ENCODE measurements around the gene RPL35A. TPM values are rescaled to one million over a fixed set of nuclear protein-coding genes. Genes with fewer than 3 reads are reported as not detected.
"Not testable (repeated sequence)": the region's sequence is repeated elsewhere in the genome, so short reads cannot be mapped to it uniquely, and the experiment has no call there.

Gene RPL35A
- total RNA-seq, 1 experiment from 2014 or later = 1,880 TPM

- intact Hi-C loops (cut with micrococcal nuclease; ENCODE audit: unreplicated experiment) = loop anchor here (5.0 kb wide), 1 partner anchor 115 kb away; no protein-coding TSS in a partner anchor
- TF ChIP-seq EZH2 (IDR thresholded peaks at IDR 0.05; ENCODE audit: low read depth) (no peak), CTCF (conservative IDR thresholded peaks at IDR 0.05) (no peak)
- Histone ChIP-seq H3K27ac (peak overlapping the region; percentile 55), H2AFZ (no peak overlapping the region), H4K20me1 (ENCODE audit: insufficient read depth) (peaks cover 44% of the 10 kb centered on the region), H3K9me2 (ENCODE audit: insufficient read depth) (no peaks in the 10 kb centered on the region), H3F3A (ENCODE audit: insufficient read depth, low read depth) (peaks cover 78% of the 10 kb centered on the region), H3K4me2 (peak overlapping the region; percentile 41), H3K9me3 (ENCODE audit: insufficient read depth, low read depth) (no peaks in the 10 kb centered on the region), H3K4me3 (no peak overlapping the region), H3K36me3 (ENCODE audit: low read depth) (peaks cover 38% of the 10 kb centered on the region), H3K27me3 (ENCODE audit: insufficient read depth, low read depth) (no peaks in the 10 kb centered on the region), H3K4me1 (replicated peaks; ENCODE audit: insufficient read depth) (peaks cover 71% of the 10 kb centered on the region), H3K79me2 (ENCODE audit: low read depth) (peaks cover 48% of the 10 kb centered on the region)
- peak in 1 of 2 experiments; percentile 30 for DNase-seq
- no TSS peak for BruUV-seq (replicated peaks)
- CTCF ChIA-PET = no interaction called here
- POLR2A ChIA-PET (ENCODE audit: unreplicated experiment) = interaction anchor here (0.7 kb wide), 1 partner anchor 21 kb away, joined by 6 read pairs; no protein-coding TSS in a partner anchor
These were observed 7.8 kb downstream of the RPL35A start for GRCh38 chr3:197957790-197958133.

- ChIA-PET CTCF (no interaction called here), POLR2A (ENCODE audit: unreplicated experiment) (interaction anchor here (0.7 kb wide), 2 partner anchors 21 to 113 kb away, joined by 4 to 6 read pairs; no protein-coding TSS in a partner anchor)
- Histone ChIP-seq H3K9me3 (ENCODE audit: insufficient read depth, low read depth) (no peaks in the 10 kb centered on the region), H3F3A (ENCODE audit: insufficient read depth, low read depth) (peaks cover 72% of the 10 kb centered on the region), H3K9me2 (ENCODE audit: insufficient read depth) (no peaks in the 10 kb centered on the region), H3K27ac (peak overlapping the region; percentile 55; the same call in 1 of the 2 replicates), H2AFZ (no peak overlapping the region), H3K27me3 (ENCODE audit: insufficient read depth, low read depth) (no peaks in the 10 kb centered on the region), H3K4me1 (replicated peaks; ENCODE audit: insufficient read depth) (peaks cover 65% of the 10 kb centered on the region), H3K4me3 (no peak overlapping the region), H3K79me2 (ENCODE audit: low read depth) (peaks cover 42% of the 10 kb centered on the region), H4K20me1 (ENCODE audit: insufficient read depth) (peaks cover 38% of the 10 kb centered on the region), H3K36me3 (ENCODE audit: low read depth) (peaks cover 33% of the 10 kb centered on the region), H3K4me2 (no peak overlapping the region)
- no TSS peak for BruUV-seq (replicated peaks)
- DNase-seq = peak in 1 of 2 experiments; percentile 33
- intact Hi-C loops (cut with micrococcal nuclease; ENCODE audit: unreplicated experiment) = loop anchor here (5.0 kb wide), 1 partner anchor 114 kb away; no protein-coding TSS in a partner anchor
- TF ChIP-seq CTCF (conservative IDR thresholded peaks at IDR 0.05) = no peak
- no peak for TF ChIP-seq EZH2 (IDR thresholded peaks at IDR 0.05; ENCODE audit: low read depth)
These were observed 8.4 kb downstream of the RPL35A start for GRCh38 chr3:197958346-197958745.

DNA sequence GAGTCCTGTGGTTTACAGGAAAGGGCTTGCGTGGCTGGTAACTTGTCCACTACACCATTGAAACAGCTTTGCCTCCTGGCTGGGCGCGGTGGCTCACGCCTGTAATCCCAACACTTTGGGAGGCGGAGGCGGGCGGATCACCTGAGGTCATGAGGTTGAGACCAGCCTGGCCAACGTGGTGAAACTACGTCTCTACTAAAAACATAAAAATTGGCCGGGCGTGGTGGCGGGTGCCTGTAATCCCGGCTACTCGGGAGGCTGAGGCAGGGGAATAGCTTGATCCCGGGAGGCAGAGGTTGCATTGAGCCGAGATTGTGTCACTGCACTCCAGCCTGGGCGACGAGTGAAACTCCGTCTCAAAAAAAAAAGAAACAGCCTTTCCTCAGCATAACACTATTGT is 8.9 kb downstream of the RPL35A start:
- H3K4me2 ChIP-seq = peak overlapping the region; percentile 94
- H3K36me3 ChIP-seq (ENCODE audit: low read depth) = peaks cover 28% of the 10 kb centered on the region
- POLR2A ChIA-PET (ENCODE audit: unreplicated experiment) = interaction anchor here (0.7 kb wide), 1 partner anchor 113 kb away, joined by 4 read pairs; no protein-coding TSS in a partner anchor
- H3F3A ChIP-seq (ENCODE audit: insufficient read depth, low read depth) = peaks cover 67% of the 10 kb centered on the region
- H2AFZ ChIP-seq; H3K9me2 ChIP-seq (ENCODE audit: insufficient read depth); H3K27me3 ChIP-seq (ENCODE audit: insufficient read depth, low read depth); BruUV-seq (replicated peaks); CTCF ChIA-PET; H3K9me3 ChIP-seq (ENCODE audit: insufficient read depth, low read depth): not testable (repeated sequence)
- H3K27ac ChIP-seq = 0 out of 2 replicates have a peak overlapping the region, but pooled peaks have one; percentile 54
- H4K20me1 ChIP-seq (ENCODE audit: insufficient read depth) = peaks cover 33% of the 10 kb centered on the region
- peaks cover 60% of the 10 kb centered on the region for H3K4me1 ChIP-seq (replicated peaks; ENCODE audit: insufficient read depth)
- peaks cover 37% of the 10 kb centered on the region for H3K79me2 ChIP-seq (ENCODE audit: low read depth)
- H3K4me3 ChIP-seq = peak overlapping the region; percentile 70; the same call in 1 of the 2 replicates
- intact Hi-C loops (cut with micrococcal nuclease; ENCODE audit: unreplicated experiment) = loop anchor here (5.0 kb wide), 1 partner anchor 113 kb away; no protein-coding TSS in a partner anchor
- peak in 1 of 2 experiments; percentile 1 for DNase-seq
